ENCODE measurements around the gene KLC1.

KLC1 gene

GRCh38 chr14:103735815-103736545, 107.0 kb downstream of the KLC1 start:
- no peak for DNase-seq (ENCODE audit: low spot score)

GRCh38 chr14:103736546-103737431, 107.8 kb downstream of the KLC1 start:
- no peak for DNase-seq (ENCODE audit: low spot score)

GRCh38 chr14:103737432-103738045, 108.5 kb downstream of the KLC1 start:
- DNase-seq (ENCODE audit: low spot score): no peak

GRCh38 chr14:103738166-103738565, 109.2 kb downstream of the KLC1 start:
- DNase-seq (ENCODE audit: low spot score): no peak

- DNase-seq (ENCODE audit: low spot score): no peak
Measured at GRCh38 chr14:103738701-103739451, 109.9 kb downstream of the KLC1 start.

- no peak for DNase-seq (ENCODE audit: low spot score)
Measured at GRCh38 chr14:103739466-103739792, 110.4 kb downstream of the KLC1 start.

GRCh38 chr14:103739793-103740501, 110.9 kb downstream of the KLC1 start:
- DNase-seq (ENCODE audit: low spot score): no peak

- DNase-seq (ENCODE audit: low spot score): no peak
Measured at GRCh38 chr14:103740991-103741689, 112.1 kb downstream of the KLC1 start.

- no peak for DNase-seq (ENCODE audit: low spot score)
Measured at GRCh38 chr14:103741876-103742275, 112.9 kb downstream of the KLC1 start.

GRCh38 chr14:103742499-103743255, 113.7 kb downstream of the KLC1 start:
- no peak for DNase-seq (ENCODE audit: low spot score)

GRCh38 chr14:103743691-103744090, 114.7 kb downstream of the KLC1 start:
- DNase-seq (ENCODE audit: low spot score): no peak

GRCh38 chr14:103744621-103745395, 115.8 kb downstream of the KLC1 start:
- no peak for DNase-seq (ENCODE audit: low spot score)

- no peak for DNase-seq (ENCODE audit: low spot score)
Measured at GRCh38 chr14:103745424-103745823, 116.4 kb downstream of the KLC1 start.

- no peak for DNase-seq (ENCODE audit: low spot score)
Measured at GRCh38 chr14:103746701-103747100, 117.7 kb downstream of the KLC1 start.

GRCh38 chr14:103748534-103748857, 119.5 kb downstream of the KLC1 start:
- no peak for DNase-seq (ENCODE audit: low spot score)

GRCh38 chr14:103749452-103749851, 120.4 kb downstream of the KLC1 start:
- no peak for DNase-seq (ENCODE audit: low spot score)

- no peak for DNase-seq (ENCODE audit: low spot score)
Measured at GRCh38 chr14:103749860-103750259, 120.8 kb downstream of the KLC1 start.

All from GM03348 (cell line).